B cell (primary cell): Measurements from ENCODE around the gene IFT122. TPM values are rescaled to one million over a fixed set of nuclear protein-coding genes. Genes with fewer than 3 reads are reported as not detected.

ENCODE experiments used
- ATAC-seq: fragments of 200-7000 bp; cut with Tn5 transposase; one replicate; pipeline ENCODE4 v1.10.0; 2021; ENCODE audit warnings: low read depth, mild to moderate bottlenecking, moderate number of reproducible peaks, moderate library complexity
- CTCF ChIA-PET: fragments of 350-600 bp; sonication (Branson Sonifier 250); formaldehyde crosslinking; loops from one replicate; lab custom pipeline; 2021; ENCODE audit warnings: antibody characterized with exemption, inconsistent platforms; lab: Charles Lee
- POLR2A ChIA-PET: fragments of 350-600 bp; sonication (Branson Sonifier 250); formaldehyde crosslinking; loops from one replicate; lab custom pipeline; 2021; ENCODE audit warnings: antibody characterized with exemption; lab: Charles Lee
- DNase-seq: peaks from one replicate; pipeline ENCODE4 v3.0.0; 2013
- H2AFZ ChIP-seq: 2 replicates; pipeline ENCODE4 v1.6.1; 2012; ENCODE audit warnings: mild to moderate bottlenecking, low read depth, low read length; ENCODE audit not compliant: insufficient read depth, poor library complexity, severe bottlenecking
- H3K27ac ChIP-seq, 2 donors: 1 replicate in 1 of 2; 2 replicates in 1 of 2; pipeline ENCODE4 v1.5.1; 2012 to 2013; ENCODE audit warnings: low read length in 2 of 2, mild to moderate bottlenecking in 2 of 2, moderate library complexity in 1 of 2
- H3K27me3 ChIP-seq, 4 experiments: fragments of 200-600 bp in 1 of 4; sonication (generic) in 1 of 4; replicated peaks in 1 of 4; 1 replicate in 2 of 4; 2 replicates in 2 of 4; pipeline versions ENCODE4 v1.6.1 to v1.7.0; 2013 to 2016; ENCODE audit warnings: low read length in 3 of 4, mild to moderate bottlenecking in 2 of 4, mixed read lengths in 1 of 4, moderate library complexity in 1 of 4; ENCODE audit not compliant: insufficient read depth in 4 of 4, control insufficient read depth in 3 of 4; ENCODE audit errors: control extremely low read depth in 1 of 4
- H3K36me3 ChIP-seq, 2 experiments: replicated peaks in 1 of 2; 1 replicate in 1 of 2; 2 replicates in 1 of 2; pipeline versions ENCODE4 v1.6.1 to v1.7.1; 2013; ENCODE audit warnings: low read length in 1 of 2; ENCODE audit not compliant: insufficient read depth in 2 of 2, control insufficient read depth in 1 of 2; ENCODE audit errors: control extremely low read depth in 1 of 2, extremely low read depth in 1 of 2
- H3K4me1 ChIP-seq, 2 donors: fragments of 200-600 bp in 1 of 2; sonication (generic) in 1 of 2; 1 replicate in 1 of 2; 2 replicates in 1 of 2; pipeline versions ENCODE4 v1.5.1 to v1.6.1; 2013 to 2017; ENCODE audit warnings: low read length in 2 of 2; ENCODE audit not compliant: control insufficient read depth in 2 of 2, insufficient read depth in 2 of 2
- H3K4me2 ChIP-seq: replicated peaks from 2 replicates; pipeline ENCODE3; 2012; ENCODE audit warnings: mild to moderate bottlenecking, low read depth, low read length; ENCODE audit not compliant: poor library complexity, severe bottlenecking
- H3K4me3 ChIP-seq, 5 experiments: fragments of 200-600 bp in 1 of 5; sonication (generic) in 1 of 5; 1 replicate in 3 of 5; 2 replicates in 2 of 5; pipeline versions ENCODE4 v1.5.1 to v1.7.0; 2011 to 2016; ENCODE audit warnings: low read length in 4 of 5, mild to moderate bottlenecking in 4 of 5, low read depth in 2 of 5, control low read depth in 1 of 5, moderate library complexity in 1 of 5; ENCODE audit not compliant: insufficient read depth in 1 of 5; ENCODE audit errors: control extremely low read depth in 1 of 5, extremely low read depth in 1 of 5
- H3K79me2 ChIP-seq: fragments of 200-600 bp; sonication (generic); one replicate; pipeline ENCODE4 v1.6.0; 2016; ENCODE audit warnings: low read length; ENCODE audit not compliant: control insufficient read depth, insufficient read depth
- H3K9ac ChIP-seq: fragments of 200-600 bp; sonication (generic); 2 replicates; pipeline ENCODE4 v1.6.1; 2017; ENCODE audit warnings: mild to moderate bottlenecking, low read length, moderate library complexity
- H3K9me3 ChIP-seq, 3 donors: one replicate each; pipeline versions ENCODE4 v1.6.1 to v1.7.1; 2013; ENCODE audit warnings: low read length in 2 of 3; ENCODE audit not compliant: control insufficient read depth in 2 of 3, insufficient read depth in 1 of 3; ENCODE audit errors: control extremely low read depth in 1 of 3
- H4K20me1 ChIP-seq: 2 replicates; pipeline ENCODE4 v1.6.0; 2012; ENCODE audit warnings: mild to moderate bottlenecking, low read length; ENCODE audit not compliant: insufficient read depth, control insufficient read depth, poor library complexity, severe bottlenecking
- H3K27ac Mint-ChIP-seq: one replicate; pipeline ENCODE4 v1.8.0; 2021; ENCODE audit warnings: mixed read lengths
- H3K27me3 Mint-ChIP-seq: one replicate; pipeline ENCODE4 v1.8.0; 2021; ENCODE audit warnings: mixed read lengths
- H3K4me1 Mint-ChIP-seq: one replicate; pipeline ENCODE4 v1.8.0; 2021; ENCODE audit warnings: mixed read lengths
- H3K4me3 Mint-ChIP-seq: one replicate; pipeline ENCODE4 v1.8.0; 2021; ENCODE audit warnings: mixed read lengths
- H3K9me3 Mint-ChIP-seq: one replicate; pipeline ENCODE4 v1.8.0; 2022; ENCODE audit warnings: mixed read lengths; ENCODE audit not compliant: insufficient read depth
- CTCF ChIP-seq: fragments of 200-600 bp; IDR thresholded peaks from one replicate; pipeline ENCODE4 v1.8.0; 2022; ENCODE audit warnings: antibody characterized with exemption, mild to moderate bottlenecking
- EZH2 ChIP-seq: IDR thresholded peaks from 2 replicates; pipeline ENCODE4 v1.6.1; 2012; ENCODE audit warnings: borderline replicate concordance, low read depth, mild to moderate bottlenecking, moderate library complexity, low read length; ENCODE audit not compliant: insufficient read depth, poor library complexity, severe bottlenecking
- WGBS: methylation state at CpG from one replicate; pipeline ENCODE4 v1.1.5; 2013; ENCODE audit warnings: missing lambda C conversion rate; ENCODE audit not compliant: insufficient coverage; 5-methylcytosine and 5-hydroxymethylcytosine counted together
- intact Hi-C: fragments of 100-400 bp; cut with micrococcal nuclease; formaldehyde crosslinking; loops from one replicate; pipeline ENCODE4 v1.10.0; 2022
- polyA plus RNA-seq: library from polyadenylated mRNA; depleted of rRNA; stranded (reverse); fragments of >200 nt; gene quantifications from 2 replicates; pipeline ENCODE4 v1.2.3, GENCODE V29; 2012
- total RNA-seq, 2 donors: library from RNA; stranded (reverse); fragments of 120-200 nt in 1 of 2; gene quantifications; 1 replicate in 1 of 2; 2 replicates in 1 of 2; pipeline versions ENCODE4 v1.2.3 to v1.2.4, GENCODE V29; 2013 to 2022

Gene IFT122
- total and polyA plus RNA-seq, 2 donors (not counting 1 experiment from before 2014, with no cell fraction given): 14.0 to 34.3 TPM

- no peaks in the 10 kb centered on the region for H3K4me1 Mint-ChIP-seq
- POLR2A ChIA-PET: interaction anchor here (1.7 kb wide), 1 partner anchor 10 kb away, joined by 7 read pairs; no protein-coding TSS in a partner anchor
- Histone ChIP-seq H3K9ac (no peak overlapping the region), H2AFZ (no peak overlapping the region), H3K79me2 (no peaks in the 10 kb centered on the region), H4K20me1 (no peaks in the 10 kb centered on the region), H3K27me3 (no peaks in the 10 kb centered on the region), H3K4me3 (no peak overlapping the region), H3K4me1 (no peaks in the 10 kb centered on the region), H3K36me3 (no peaks in the 10 kb centered on the region), H3K27ac (no peak overlapping the region), H3K9me3 (no peaks in the 10 kb centered on the region), H3K4me2 (no peak overlapping the region)
- H3K9me3 Mint-ChIP-seq: no peaks in the 10 kb centered on the region
- no peak for TF ChIP-seq EZH2
- TF ChIP-seq CTCF: no peak
- ATAC-seq (no peak), DNase-seq (no peak)
- H3K27me3 Mint-ChIP-seq: peaks cover 3% of the 10 kb centered on the region
- H3K27ac Mint-ChIP-seq: no peak overlapping the region
- WGBS: 100% methylated on average over 1 of the region's 2 CpGs
- intact Hi-C loops: no loop called here
- CTCF ChIA-PET: interaction anchor here (1.5 kb wide), 1 partner anchor 46 kb away, joined by 4 read pairs; no protein-coding TSS in a partner anchor
- H3K4me3 Mint-ChIP-seq: no peak overlapping the region
Observed at GRCh38 chr3:129536374-129536667, 96.3 kb downstream of the IFT122 start.

- H3K9me3 Mint-ChIP-seq: no peaks in the 10 kb centered on the region
- H3K27me3 Mint-ChIP-seq: peaks cover 3% of the 10 kb centered on the region
- Histone ChIP-seq H3K36me3 (no peaks in the 10 kb centered on the region), H3K9ac (no peak overlapping the region), H3K9me3 (no peaks in the 10 kb centered on the region), H4K20me1 (no peaks in the 10 kb centered on the region), H3K27me3 (no peaks in the 10 kb centered on the region), H3K4me1 (no peaks in the 10 kb centered on the region), H3K4me3 (no peak overlapping the region), H2AFZ (no peak overlapping the region), H3K79me2 (no peaks in the 10 kb centered on the region), H3K4me2 (no peak overlapping the region), H3K27ac (no peak overlapping the region)
- TF ChIP-seq CTCF: no peak
- no peak for TF ChIP-seq EZH2
- DNase-seq (no peak), ATAC-seq (no peak)
- 68% methylated on average over 3 of the region's 3 CpGs for WGBS
- no peak overlapping the region for H3K27ac Mint-ChIP-seq
- no peak overlapping the region for H3K4me3 Mint-ChIP-seq
- POLR2A ChIA-PET: interaction anchor here (1.7 kb wide), 1 partner anchor 10 kb away, joined by 7 read pairs; no protein-coding TSS in a partner anchor
- H3K4me1 Mint-ChIP-seq: no peaks in the 10 kb centered on the region
- CTCF ChIA-PET: no interaction called here
- intact Hi-C loops: no loop called here
Observed at GRCh38 chr3:129536804-129537203, 96.8 kb downstream of the IFT122 start.
